GM21786 (cell line): ENCODE results near the gene AACS.
A peak's percentile ranks its signal among the peaks of the same experiment; 100 is the strongest.

Experiments used
- ATAC-seq: cut with Tn5 transposase; IDR thresholded peaks from one replicate; pipeline ENCODE4 v1.9.1; 2021; ENCODE audit not compliant: unreplicated experiment

The AACS gene

DNA sequence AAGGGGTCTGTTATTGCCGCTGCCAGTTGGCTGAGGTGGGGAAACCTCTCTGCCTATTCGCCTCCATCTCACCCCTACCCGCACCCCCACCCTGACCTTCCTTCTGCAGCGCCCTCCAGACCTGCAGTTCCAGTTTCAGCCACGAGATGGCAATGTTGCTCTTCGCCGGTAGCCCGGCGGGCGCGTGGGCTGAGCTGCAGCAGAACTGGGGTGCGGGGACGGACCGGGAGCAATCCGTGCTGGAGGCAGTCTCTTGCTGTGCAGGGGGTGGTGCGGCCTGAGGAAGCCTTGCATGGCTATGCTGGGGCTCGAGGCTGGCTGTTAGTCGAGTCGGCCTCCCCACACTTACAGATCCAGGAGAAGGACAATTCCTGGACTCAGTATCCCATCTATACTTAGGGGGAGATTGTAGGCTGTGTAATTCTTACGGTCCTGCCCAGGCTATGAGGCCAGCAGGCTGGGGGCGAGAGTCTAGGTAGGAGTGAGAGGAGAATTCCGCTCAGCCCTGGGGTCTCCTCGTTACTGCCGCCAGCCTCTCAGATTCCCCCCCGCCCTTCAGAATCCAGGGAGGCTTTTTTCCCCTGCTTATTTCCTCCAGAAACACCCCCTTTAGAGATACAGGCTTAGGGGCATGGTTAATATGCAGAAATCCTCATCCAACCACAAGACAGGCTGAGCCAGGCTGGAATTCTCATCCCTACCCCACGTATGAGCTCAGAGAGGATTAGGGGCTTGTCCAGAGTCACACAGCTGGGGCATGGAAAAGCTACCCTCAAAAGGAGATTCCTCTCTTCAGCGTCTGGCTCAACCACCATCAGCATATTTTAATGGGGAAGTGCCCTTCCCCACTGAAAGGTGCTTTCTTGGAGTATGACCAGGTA is 118.2 kb downstream of the AACS start:
- peak; percentile 90 for ATAC-seq

DNA sequence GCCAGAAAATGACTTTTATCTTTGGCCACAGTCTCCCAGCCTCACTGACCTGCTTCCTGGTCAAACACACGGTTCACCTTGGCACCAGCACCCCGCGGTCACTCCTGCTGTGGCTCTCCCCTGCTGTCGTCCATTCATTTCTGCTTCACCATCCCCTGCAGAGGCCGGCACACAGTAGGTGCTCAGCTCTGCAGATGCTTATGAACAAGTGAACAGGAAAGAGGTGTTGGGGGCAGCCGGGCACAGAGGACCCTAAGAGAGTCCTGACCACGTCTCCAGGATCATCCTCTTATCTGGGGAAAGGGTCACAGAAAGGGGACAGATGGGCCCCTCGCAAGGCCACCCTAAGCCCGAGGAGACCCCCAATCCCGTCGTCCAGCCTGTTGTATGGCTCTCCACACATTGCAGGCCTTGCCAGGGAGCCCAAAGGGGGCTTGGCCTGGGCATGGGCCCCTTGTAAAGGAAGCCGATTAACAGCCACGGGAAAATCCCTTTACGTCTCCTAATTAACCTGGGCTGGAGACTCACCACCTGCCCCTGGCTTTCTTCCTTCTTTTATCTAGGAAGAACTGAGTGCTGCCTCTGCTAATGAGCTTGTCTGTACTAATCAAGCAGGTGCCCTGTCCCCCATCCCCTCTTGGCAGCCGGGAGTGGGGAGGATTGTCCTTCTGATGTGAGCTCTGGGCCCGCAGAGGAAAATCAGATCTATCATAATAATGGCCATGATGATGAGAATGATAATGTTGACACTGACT is 119.2 kb downstream of the AACS start:
- ATAC-seq: no peak

DNA sequence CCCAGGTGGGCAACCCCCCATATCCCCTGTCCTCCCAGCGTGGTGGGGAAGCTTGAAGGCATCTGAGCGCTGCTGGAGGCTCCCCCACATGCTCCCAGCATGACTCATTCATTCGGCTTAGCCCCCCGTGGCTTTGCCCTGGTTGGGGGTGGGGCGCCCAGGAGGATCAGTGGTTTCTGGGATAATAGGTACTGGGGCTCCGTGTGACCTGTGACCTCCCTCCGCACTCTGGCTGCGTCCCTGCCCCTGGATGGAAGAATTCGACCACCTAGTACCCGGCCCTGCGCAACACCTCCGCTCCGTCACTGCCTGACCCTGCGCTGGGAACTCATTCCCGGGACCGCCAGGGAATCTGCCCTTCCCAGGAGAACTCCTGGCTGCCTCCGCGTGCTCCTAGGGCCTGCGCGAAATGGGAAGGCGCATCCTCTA is 120.1 kb downstream of the AACS start:
- ATAC-seq: no peak

DNA sequence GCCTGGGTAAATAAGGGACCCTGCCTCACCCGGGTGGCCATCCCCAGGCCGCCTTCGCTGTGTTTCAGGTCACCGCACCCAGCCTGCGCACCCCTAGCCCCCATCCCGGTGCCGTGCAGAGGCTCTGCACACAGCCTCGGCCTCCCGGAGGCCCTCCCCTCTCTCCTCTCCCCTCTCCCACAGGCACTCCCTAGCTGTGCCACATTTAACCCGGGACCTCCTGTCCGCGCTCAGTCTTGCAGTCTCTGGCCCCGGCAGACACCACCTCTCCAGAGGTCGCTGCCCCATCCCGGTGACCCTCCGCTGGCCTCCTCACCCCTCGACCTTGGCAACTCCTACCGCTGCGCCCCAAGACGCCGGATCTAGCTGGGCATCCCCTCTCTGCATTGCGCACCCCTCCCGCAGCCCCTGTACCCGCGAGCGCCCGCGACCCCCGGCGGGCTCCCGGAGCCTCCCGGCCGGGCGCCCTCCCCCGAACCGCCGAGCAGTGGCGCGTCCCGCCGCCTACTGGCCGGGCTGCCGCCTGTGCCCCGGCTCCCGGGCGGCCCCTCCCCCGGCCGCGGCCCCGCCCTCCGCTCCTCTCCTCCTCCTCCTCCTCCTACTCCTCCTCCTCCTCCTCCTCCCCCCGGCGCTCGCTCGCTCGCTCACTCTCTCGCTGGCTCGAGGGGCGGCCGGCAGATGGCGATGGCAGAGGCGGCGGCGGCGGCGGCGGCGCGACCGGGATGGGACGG is 120.7 kb downstream of the AACS start, which contains the start of gene TMEM132B:
Gene TMEM132B (plus strand): TSS at position 647 of the 731 bp plus-strand sequence.
- no peak for ATAC-seq

DNA sequence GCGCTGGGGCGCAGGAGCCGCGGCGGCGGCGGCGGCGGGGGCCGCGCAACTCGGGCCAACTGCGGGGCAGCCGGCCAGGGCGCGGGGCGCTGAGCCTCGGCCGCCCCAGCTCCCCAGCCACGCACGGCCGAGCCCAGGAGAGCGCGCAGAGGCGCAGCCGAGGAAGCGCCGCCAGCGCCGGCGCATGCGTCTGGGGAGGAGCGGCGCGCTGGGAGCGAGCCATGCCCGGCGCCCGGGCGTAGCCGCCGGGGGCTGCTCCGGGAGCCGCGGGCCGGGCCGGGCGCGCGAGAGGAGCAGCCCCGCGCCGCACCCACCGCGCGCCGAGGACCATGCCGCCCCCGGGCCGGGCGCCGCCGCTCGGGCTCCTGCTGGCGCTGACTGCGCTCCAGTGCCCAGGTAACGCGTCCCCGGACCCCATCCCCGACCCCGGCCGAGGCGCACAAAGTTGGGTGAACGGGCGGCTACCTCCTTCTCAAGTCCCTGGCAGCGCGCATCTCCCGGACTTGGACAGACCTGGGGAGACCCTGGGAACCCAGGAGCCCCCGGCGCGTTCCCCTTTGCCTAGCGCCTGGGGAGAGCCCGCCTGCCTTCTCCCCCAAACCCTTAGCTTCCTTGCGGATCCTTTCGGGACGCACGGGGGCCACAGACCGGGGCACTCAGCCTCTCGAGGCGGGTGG is 121.4 kb downstream of the AACS start:
- no peak for ATAC-seq

DNA sequence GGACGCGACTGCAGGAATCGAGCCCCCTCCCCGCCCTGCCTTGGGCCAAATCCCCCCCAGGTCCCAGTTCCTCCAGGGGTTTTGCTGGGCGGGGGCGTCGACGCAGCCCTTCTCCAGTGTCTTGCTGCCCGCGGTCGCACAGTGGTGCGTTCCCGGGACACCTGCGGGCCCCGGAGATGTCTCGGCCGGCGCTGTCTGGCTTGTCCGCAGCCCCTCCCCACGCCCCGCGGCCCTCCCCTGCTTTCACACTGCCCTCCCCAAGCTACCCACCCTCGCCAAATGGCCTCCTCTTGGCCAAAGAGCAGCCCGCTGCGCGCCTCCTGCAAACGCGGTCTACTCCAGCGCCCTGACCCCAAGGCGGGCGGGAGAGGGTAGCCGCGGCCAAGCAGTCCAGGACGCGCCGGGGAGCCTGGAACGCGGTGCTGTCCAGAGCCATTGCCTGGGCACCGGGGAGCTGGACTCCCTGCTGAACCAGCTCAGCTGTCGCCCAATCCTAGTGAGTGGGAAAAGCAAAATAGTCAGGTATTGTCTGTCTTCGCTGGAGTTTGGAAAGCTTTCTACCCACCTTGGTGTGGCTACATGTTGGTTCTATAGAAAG is 122.0 kb downstream of the AACS start:
- ATAC-seq: no peak

DNA sequence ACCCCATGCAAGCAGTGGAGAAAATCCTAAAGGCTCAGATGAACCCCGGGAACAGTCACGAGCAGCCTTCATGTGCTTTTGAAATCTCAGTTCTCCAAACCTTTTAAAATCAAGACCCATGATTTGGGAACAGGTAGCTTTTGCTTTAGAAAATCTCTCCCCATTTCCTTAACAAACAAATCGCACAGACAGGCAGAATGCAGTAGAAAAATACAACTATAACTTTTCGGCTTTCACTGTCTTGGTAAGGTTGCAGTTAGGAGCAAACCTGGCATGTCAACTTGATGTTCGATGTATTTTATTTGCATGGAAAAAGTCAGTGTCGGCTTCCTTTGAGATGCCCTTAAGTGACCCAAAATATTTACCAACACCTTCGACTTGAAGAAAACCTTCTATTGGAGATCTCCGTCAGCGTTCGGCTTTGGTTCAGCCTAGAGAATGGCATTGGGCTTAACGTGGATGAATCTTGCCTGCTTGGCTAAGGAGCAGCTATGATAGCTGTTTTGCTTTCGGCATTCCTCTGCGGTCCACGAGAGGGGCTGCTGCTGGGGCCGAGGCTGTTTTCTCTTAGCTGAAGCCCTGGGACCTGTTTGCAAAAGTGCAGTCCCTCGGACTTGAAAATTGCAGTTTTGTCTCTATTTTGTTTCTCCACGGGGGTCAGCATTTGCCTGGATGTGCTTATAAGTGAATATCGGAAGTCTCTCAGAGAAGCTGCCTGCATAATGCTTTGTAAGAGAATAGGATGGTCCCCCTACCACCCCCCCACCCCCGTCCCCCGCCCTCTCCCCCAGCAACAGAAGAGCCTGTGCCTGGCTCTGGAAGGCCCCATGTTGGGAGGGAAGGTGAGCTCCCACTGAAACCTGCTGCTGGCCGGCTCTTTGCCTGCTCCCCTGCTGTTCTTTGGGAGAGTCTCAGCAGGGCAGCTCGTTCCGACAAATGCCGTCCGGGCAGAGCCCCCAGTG is 122.8 kb downstream of the AACS start:
- no peak for ATAC-seq

DNA sequence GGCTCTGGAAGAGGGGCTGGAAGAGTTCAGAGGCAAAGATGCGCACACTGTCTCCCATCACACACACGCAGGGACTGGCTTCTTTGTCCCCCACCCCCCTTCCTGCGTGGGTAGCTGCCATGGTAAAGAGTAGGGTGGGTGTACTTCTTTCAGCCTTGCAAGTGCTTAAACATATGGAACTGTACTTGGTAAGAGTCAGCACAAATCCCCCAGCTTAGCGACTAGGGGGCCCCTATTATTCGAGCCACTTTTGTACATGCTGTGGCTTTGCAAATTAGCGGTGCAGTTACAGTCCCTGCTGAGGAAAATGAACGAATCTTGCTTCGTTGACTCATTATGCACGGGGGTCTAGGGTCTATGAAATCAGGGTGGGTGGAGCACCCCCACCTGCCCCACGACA is 123.8 kb downstream of the AACS start:
- no peak for ATAC-seq

DNA sequence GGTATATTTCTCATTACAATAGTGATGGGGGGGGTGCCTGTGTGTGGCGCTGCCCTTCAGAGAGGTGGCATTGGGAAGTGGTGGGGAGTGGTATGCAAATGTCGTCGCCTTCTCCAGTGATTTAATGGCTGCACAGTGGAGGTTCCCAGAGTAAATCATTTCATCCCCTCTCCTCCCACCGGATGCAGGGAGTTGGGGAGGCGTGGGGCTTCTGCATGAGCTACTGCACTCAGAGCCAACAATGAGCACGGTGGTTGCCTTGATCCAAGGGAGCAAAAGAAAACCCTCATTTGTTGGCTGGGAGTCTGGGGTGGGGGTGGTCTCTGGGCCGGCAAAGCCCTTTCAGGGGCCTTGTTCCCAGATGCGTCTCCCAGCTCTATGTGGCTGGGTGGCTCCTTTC is 124.3 kb downstream of the AACS start:
- no peak for ATAC-seq

DNA sequence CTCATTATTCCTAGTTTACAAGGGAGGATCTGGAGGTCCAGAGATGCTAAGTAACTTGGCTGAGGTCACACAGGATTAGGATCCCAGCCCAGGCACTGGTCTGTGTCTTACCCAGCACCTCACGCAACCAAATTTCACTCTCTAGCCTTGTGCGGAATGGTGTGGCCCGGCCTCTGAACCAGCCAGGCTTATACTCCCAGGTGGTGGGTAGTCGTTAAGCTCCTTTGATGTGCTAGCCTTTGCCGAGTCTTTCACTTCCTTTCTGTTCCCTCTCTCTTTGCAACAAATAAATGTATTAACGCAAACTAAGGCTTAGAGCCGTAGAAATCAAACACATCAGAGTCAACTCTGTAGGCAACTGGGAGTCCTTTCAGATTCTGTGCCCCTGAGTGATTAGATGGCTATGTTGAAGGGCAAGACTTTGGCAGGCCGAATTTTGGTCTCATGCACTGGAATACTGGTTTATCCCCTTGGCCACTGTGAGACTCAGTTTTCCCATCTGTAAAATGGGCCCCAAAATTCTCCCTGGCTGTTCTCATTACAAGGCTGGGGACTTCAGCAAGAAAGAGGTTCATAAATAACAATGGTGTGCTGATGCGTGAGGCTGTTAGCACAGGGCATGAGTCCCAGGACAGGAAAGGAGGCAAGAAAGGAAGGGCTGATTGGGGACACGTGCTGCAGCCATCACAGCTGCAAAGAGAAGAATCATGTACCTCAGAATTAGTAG is 126.3 kb downstream of the AACS start:
- no peak for ATAC-seq

DNA sequence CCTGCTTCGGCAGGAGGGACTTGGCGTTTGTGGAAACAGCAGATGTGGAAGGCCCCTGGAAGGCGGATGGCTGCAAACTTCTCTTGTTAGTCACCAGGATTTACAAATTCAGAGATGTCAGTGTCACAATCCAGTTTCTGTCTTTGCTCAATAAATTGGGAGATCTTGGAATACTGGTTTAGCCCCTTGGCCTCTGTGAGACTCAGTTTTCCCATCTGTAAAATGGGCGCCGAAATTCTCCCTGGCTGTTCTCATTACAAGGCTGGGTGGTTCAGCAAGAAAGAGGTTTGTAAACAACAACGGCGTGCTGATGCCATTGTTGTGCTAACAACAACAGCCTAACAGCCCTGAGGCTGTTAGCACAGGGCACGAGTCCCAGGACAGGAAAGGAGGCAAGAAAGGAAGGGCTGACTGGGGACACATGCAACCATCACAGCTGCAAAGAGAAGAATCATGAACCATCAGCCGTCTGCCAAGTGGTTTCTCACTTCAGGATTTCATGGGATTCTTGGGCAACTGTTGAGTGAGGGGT is 127.5 kb downstream of the AACS start:
- no peak for ATAC-seq
